Colonic mucosa (tissue), 4 donors: Measurements from ENCODE around the gene TMEM196. TPM values are rescaled to one million over a fixed set of nuclear protein-coding genes. Genes with fewer than 3 reads are reported as not detected.
"Not testable (repeated sequence)": the region's sequence is repeated elsewhere in the genome, so short reads cannot be mapped to it uniquely, and the experiment has no call there.

Experiments used
- DNase-seq: peaks from one replicate; pipeline ENCODE4 v3.0.0-alpha.2; 2020
- H3K27ac ChIP-seq: fragments of 200-600 bp; one replicate; pipeline ENCODE4 v1.8.0; 2021
- H3K27me3 ChIP-seq: fragments of 200-600 bp; one replicate; pipeline ENCODE4 v1.8.0; 2021
- H3K36me3 ChIP-seq: fragments of 200-600 bp; one replicate; pipeline ENCODE4 v1.8.0; 2021
- H3K4me1 ChIP-seq: fragments of 200-600 bp; one replicate; pipeline ENCODE4 v1.8.0; 2021; ENCODE audit warnings: mild to moderate bottlenecking
- H3K4me3 ChIP-seq: fragments of 200-600 bp; one replicate; pipeline ENCODE4 v1.8.0; 2021
- H3K9ac ChIP-seq, 2 donors: one replicate each; pipeline ENCODE4 v1.7.0; 2013; ENCODE audit warnings: control low read depth in 2 of 2, low read depth in 2 of 2, low read length in 2 of 2
- H3K9me3 ChIP-seq: fragments of 200-600 bp; one replicate; pipeline ENCODE4 v1.8.0; 2021
- intact Hi-C: fragments of 100-400 bp; cut with DNase I; formaldehyde crosslinking; loops from one replicate; pipeline ENCODE4 v1.14.1; 2022
- total RNA-seq, 2 donors: library from RNA; stranded (reverse); fragmentation: NEBNext Ultra II Directional in 1 of 2; extraction: Animal tissue kit (Norgen Biotek cat#: 25700) in 1 of 2; gene quantifications; one replicate each; pipeline ENCODE4 v1.2.1, GENCODE V29; 2021
- TF ChIP-seq, protein P1 (sequence below): fragments of 200-600 bp; IDR thresholded peaks from one replicate; pipeline ENCODE4 v1.8.0; 2022; ENCODE audit warnings: antibody characterized with exemption, mild to moderate bottlenecking
- donor health status: healthy.
- donor health status: DM: no; HTN: no; CAD: no.
- donor health status: DM: no; HTN: no; CAD: no.

The TMEM196 gene
- total RNA-seq, 2 donors from 2014 or later = not detected

DNA sequence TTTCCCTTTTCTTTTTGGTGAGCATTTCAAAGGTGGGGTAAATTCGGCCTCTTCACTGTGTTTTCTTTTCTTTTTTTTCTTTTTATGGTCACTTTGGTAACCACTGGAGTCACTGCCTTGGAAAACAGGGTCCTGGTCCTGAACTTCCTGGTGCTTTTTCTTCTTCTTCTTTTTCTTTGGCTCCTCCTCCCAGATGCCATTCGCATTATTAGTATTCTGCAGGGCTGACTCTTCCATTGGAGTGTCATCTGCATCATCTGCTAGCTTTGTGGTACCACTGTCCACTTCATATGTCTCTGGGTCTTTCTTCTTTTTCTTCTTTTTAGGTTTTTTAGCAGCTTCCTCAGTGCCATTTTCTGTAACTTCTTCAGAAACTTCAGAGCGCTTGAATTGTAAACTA lies 75.1 kb downstream of the TMEM196 start:
- Histone ChIP-seq H3K4me1 (no peaks in the 10 kb centered on the region), H3K27ac (no peak overlapping the region), H3K4me3 (no peak overlapping the region), H3K9ac (no peak overlapping the region), H3K27me3 (no peaks in the 10 kb centered on the region), H3K36me3 (no peaks in the 10 kb centered on the region), H3K9me3 (no peaks in the 10 kb centered on the region)
- TF ChIP-seq, protein P1, sequence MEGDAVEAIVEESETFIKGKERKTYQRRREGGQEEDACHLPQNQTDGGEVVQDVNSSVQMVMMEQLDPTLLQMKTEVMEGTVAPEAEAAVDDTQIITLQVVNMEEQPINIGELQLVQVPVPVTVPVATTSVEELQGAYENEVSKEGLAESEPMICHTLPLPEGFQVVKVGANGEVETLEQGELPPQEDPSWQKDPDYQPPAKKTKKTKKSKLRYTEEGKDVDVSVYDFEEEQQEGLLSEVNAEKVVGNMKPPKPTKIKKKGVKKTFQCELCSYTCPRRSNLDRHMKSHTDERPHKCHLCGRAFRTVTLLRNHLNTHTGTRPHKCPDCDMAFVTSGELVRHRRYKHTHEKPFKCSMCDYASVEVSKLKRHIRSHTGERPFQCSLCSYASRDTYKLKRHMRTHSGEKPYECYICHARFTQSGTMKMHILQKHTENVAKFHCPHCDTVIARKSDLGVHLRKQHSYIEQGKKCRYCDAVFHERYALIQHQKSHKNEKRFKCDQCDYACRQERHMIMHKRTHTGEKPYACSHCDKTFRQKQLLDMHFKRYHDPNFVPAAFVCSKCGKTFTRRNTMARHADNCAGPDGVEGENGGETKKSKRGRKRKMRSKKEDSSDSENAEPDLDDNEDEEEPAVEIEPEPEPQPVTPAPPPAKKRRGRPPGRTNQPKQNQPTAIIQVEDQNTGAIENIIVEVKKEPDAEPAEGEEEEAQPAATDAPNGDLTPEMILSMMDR = no peak
- intact Hi-C loops = no loop called here
- DNase-seq = no peak

GRCh38 chr7:19696926-19697325 lies 76.5 kb downstream of the TMEM196 start:
- H3K36me3 ChIP-seq = no peaks in the 10 kb centered on the region
- H3K9me3 ChIP-seq = no peaks in the 10 kb centered on the region
- H3K4me1 ChIP-seq = no peaks in the 10 kb centered on the region
- no peaks in the 10 kb centered on the region for H3K27me3 ChIP-seq
- intact Hi-C loops = no loop called here
- no peak overlapping the region for H3K27ac ChIP-seq
- no peak overlapping the region for H3K4me3 ChIP-seq
- H3K9ac ChIP-seq = no peak overlapping the region
- TF ChIP-seq, protein P1 = no peak
- DNase-seq = no peak

DNA sequence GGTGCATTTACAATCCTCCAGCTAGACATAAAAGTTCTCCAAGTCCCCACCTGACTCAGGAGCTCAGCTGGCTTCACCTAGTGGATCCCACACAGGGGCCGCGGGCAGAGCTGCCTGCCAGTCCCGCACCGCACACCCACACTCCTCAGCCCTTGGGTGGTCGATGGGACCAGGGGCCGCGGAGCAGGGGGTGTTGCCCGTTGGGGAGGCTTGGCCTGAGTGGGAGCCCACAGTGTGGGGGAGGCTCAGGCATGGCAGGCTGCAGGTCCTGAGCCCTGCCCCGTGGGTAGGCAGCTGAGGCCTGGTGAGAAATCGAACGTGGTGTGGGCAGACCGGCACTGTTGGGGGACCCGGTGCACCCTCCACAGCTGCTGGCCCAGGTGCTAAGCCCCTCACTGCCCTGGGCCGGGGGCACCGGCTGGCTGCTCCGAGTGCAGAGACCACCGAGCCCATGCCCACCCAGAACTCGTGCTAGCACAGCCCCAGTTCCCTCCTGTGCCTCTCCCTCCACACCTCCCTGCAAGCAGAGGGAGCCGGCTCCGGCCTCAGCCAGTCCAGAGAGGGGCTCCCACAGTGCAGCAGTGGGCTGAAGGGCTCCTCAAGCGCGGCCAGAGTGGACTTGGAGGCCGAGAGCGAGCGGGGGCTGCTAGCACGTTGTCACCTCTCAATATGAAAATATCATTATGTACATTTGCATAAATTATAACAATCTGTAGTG lies 81.1 kb downstream of the TMEM196 start:
- no peak for DNase-seq
- no peaks in the 10 kb centered on the region for H3K27me3 ChIP-seq
- no peaks in the 10 kb centered on the region for H3K36me3 ChIP-seq
- no peaks in the 10 kb centered on the region for H3K4me1 ChIP-seq
- no peak overlapping the region for H3K9ac ChIP-seq
- no peak overlapping the region for H3K4me3 ChIP-seq
- TF ChIP-seq, protein P1 = no peak
- H3K27ac ChIP-seq = no peak overlapping the region
- intact Hi-C loops = no loop called here
- no peaks in the 10 kb centered on the region for H3K9me3 ChIP-seq

DNA sequence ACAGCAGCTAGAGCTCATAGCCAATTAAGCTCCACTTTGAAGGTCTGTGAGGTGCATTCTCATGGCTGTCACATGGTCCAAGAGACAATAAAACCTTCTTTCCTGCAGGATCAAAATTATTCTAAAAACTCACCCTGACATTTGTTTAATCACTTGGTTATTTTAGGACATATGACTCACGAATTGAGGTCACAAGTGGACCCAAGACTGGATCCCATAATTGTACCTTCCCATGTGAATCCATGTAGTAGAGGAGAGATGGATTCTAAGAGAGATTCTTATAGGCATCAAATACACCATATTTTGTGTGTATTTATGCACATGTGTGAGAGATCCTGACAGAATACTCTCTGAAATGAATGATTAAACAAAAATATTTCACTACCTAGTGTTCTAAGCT lies 82.7 kb downstream of the TMEM196 start:
- TF ChIP-seq, protein P1 = no peak
- no peak overlapping the region for H3K9ac ChIP-seq
- H3K4me3 ChIP-seq = no peak overlapping the region
- no peaks in the 10 kb centered on the region for H3K27me3 ChIP-seq
- DNase-seq = no peak
- no peaks in the 10 kb centered on the region for H3K36me3 ChIP-seq
- no peak overlapping the region for H3K27ac ChIP-seq
- H3K9me3 ChIP-seq = no peaks in the 10 kb centered on the region
- intact Hi-C loops = no loop called here
- H3K4me1 ChIP-seq = no peaks in the 10 kb centered on the region

GRCh38 chr7:19689130-19689529 lies 84.3 kb downstream of the TMEM196 start:
- H3K27me3 ChIP-seq, DNase-seq, H3K9me3 ChIP-seq, H3K36me3 ChIP-seq, H3K27ac ChIP-seq, H3K9ac ChIP-seq, intact Hi-C loops, H3K4me3 ChIP-seq, H3K4me1 ChIP-seq: not testable (repeated sequence)

DNA sequence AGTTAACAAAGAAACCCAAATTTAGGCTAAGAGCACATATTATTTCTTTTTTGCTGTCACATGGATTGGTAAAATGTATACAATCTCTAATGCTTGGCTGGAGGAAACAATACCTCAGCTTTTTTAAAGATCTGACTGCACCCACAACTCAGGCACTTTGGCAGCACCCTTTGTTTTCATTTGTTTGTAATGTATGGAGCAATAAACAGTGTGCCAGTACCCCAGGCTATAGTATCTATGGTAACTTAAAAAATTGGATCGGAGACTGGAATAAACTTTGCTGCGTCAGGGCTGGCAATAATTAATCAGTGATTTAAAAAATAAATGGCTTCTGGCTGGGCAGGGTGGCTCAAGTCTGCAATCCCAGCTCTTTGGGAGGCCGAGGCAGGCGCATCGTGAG lies 91.8 kb downstream of the TMEM196 start:
- DNase-seq = no peak
- intact Hi-C loops = no loop called here
- H3K4me1 ChIP-seq = no peaks in the 10 kb centered on the region
- no peak overlapping the region for H3K4me3 ChIP-seq
- no peak overlapping the region for H3K27ac ChIP-seq
- no peaks in the 10 kb centered on the region for H3K36me3 ChIP-seq
- no peaks in the 10 kb centered on the region for H3K27me3 ChIP-seq
- H3K9me3 ChIP-seq = no peaks in the 10 kb centered on the region
- H3K9ac ChIP-seq = no peak overlapping the region
- TF ChIP-seq, protein P1 = no peak
